GM13977 (cell line): ENCODE data around the gene CSNK1D.
"Not testable (repeated sequence)": the region's sequence is repeated elsewhere in the genome, so short reads cannot be mapped to it uniquely, and the experiment has no call there.

Experiments used
- DNase-seq: peaks from one replicate; pipeline ENCODE4 v3.0.0; 2012; ENCODE audit warnings: low spot score
- in situ Hi-C: fragments of 300-500 bp; cut with MboI; formaldehyde crosslinking; loops from one replicate; pipeline ENCODE4 v1.12.0; 2022; ENCODE audit warnings: low sequenced_read_pairs, low pct_unique_long_range_greater_than_20kb, mixed read lengths, inconsistent platforms; ENCODE audit not compliant: unreplicated experiment
- TF ChIP-seq, protein P1 (sequence below): IDR thresholded peaks from 2 replicates; pipeline ENCODE4 v1.5.1; 2012; ENCODE audit warnings: mild to moderate bottlenecking, control low read depth; ENCODE audit not compliant: insufficient read depth; ENCODE audit errors: extremely low read depth, missing control alignments

CSNK1D gene

DNA sequence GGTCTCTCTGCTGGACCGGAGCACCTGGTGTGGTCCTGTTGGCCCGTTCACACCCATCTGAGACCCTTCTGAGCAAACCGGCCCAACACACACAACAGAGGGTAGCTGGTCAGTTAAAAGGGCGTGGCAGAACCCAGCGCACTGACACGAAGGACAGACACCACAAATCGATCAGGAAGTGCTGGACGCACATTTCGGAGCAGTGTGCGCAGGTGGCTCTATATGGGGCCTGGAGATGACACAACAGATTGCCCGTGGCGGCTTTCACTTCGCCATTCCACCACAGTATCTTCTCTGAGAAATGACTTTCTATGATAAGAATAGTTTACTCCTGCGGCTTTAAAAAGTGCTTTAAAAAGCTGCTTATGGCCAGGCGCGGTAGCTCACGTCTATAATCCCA, 73.4 kb downstream of the CSNK1D start:
- in situ Hi-C loops, result no loop called here
- TF ChIP-seq, protein P1, sequence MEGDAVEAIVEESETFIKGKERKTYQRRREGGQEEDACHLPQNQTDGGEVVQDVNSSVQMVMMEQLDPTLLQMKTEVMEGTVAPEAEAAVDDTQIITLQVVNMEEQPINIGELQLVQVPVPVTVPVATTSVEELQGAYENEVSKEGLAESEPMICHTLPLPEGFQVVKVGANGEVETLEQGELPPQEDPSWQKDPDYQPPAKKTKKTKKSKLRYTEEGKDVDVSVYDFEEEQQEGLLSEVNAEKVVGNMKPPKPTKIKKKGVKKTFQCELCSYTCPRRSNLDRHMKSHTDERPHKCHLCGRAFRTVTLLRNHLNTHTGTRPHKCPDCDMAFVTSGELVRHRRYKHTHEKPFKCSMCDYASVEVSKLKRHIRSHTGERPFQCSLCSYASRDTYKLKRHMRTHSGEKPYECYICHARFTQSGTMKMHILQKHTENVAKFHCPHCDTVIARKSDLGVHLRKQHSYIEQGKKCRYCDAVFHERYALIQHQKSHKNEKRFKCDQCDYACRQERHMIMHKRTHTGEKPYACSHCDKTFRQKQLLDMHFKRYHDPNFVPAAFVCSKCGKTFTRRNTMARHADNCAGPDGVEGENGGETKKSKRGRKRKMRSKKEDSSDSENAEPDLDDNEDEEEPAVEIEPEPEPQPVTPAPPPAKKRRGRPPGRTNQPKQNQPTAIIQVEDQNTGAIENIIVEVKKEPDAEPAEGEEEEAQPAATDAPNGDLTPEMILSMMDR, result no peak
- DNase-seq, result no peak

DNA sequence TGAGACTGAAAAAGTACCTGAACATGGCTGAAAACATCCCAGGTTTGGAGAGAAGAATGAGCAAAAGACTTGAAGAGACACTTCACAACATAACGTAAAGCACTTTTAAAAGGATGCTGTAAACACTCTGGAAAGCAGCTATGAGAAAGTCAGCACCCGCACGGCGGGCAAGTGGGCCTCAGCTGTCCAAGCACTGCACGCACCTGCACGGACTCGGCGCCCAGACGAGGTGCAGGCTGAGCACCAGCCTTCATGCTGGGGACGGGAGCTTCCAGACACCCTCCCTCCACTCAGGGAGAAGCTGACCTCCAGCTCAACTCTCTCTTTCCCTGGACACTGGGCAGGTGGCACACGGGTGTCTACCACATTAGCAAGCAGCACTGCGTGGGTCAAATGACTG, 74.0 kb downstream of the CSNK1D start:
- DNase-seq, result no peak
- TF ChIP-seq, protein P1, result no peak
- in situ Hi-C loops, result no loop called here

DNA sequence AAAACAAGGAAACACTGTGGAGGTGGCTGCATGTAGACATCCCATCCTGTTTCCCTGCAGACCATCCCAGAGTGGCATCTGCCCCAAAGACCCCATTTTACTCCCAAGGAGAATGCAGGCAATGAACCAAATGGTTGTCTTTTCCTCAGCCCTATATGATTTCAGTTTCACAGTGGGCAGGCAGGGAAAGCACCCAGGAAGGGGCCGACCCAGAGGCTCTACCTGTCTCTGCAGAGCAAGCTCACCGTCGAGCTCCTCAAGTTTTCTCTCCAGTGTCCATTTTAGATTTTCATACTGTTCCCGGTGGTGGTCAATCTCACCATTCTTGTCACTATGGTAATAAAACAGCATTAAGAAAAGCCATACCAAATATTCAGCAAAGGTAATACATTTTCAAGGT, 75.4 kb downstream of the CSNK1D start:
- TF ChIP-seq, protein P1, result no peak
- no peak for DNase-seq
- in situ Hi-C loops, result no loop called here

DNA sequence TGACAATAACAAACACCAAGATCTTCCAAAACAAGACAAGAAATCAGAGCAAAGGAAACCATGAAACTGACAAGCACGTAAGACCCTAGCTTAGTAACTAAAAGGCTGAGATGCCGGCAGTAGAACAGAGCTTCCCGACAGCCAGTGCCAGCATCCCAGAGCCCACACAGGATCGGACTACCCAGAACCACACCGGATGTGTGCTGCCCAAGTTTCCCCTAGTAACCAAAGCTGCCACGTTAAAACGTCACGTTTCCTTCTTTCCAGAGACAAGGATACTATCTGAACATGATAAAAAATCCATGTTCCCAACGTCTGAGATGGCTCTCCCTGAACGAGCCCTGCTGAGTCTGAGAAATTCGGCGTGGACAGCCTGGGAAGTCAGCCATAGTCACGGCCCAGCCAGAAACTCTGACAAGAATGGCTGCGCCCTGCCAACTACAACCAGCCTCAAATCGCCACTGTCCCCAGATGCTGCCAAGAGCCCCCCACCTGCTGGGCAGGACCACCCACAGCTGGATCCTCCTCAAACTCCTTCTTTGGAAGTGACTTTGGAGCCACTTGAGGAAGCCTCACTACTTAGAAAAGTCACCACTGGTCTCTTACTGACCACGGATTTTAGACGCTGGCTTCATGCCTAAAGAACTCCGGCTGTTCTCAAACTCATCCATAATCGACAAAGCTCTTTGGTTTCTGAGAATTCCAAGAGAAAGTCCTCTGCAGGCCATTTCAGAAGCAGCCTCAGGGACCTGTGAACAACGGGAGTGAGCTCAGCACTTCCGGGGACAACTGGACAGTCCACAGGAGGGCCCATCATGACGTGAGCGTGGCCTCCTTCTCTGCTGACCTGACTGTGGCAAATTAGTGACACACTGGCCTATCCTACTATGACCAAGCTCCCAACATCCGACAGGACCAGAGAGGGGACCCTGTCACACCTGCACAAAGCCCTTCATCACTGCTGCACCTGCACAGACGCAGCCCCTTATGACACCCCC, 77.5 kb downstream of the CSNK1D start:
- in situ Hi-C loops, result no loop called here
- DNase-seq, result no peak
- TF ChIP-seq, protein P1, result no peak

DNA sequence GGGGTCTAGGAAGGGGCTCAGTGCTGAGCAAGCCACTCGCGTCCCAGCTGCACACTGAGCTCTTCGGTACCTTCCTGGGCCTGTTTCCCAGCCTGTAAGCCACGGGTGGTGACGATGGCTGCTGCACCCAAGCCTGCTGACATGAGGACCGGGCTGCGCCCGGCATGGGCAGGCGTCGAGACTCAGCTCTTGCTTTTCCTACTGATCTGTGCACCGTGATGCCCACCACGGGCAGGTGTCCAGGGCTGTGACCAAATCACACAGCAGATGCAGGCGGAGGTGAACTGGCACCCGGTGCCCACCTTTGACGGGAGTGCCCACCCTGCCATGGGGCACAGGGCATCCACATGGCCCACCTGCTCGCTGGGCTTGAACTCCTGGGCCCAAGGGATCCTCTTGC, 78.7 kb downstream of the CSNK1D start:
- no peak for DNase-seq
- TF ChIP-seq, protein P1, result no peak
- in situ Hi-C loops, result no loop called here

DNA sequence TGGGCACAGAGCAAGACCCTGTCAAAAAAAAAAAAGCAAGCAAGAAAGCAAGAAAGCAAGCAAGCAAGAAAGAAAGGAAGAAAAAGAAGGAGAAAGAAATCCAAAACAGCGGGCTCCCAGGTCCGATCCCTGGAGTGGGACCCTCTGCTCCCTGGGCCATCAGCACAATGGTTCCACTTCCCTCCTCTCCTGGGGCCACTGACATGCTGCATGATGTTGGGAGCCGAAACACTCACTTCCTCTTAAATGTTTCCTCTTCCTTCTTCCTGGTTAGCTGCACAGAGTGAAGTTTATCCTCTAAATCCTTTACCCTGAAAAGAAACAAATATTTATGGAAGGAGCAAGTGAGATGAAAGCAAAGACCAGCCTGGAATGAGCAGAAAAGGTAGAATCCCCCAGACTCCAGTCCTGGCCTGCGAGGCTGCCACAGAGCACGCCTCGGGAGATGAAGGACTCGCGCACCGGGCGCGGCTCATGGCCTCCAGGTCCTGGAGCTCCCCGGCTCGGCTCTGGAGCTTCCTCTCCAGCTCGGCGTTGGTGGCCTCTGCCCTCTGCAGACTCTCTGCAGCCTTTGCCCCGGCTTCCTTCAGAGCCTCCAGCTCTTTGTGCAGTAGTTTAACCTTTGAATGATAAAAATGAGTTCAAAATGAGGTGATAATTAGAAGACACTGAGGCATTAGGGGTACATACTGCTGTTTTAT, 79.8 kb downstream of the CSNK1D start:
- no peak for DNase-seq
- TF ChIP-seq, protein P1, result no peak
- in situ Hi-C loops, result no loop called here

DNA sequence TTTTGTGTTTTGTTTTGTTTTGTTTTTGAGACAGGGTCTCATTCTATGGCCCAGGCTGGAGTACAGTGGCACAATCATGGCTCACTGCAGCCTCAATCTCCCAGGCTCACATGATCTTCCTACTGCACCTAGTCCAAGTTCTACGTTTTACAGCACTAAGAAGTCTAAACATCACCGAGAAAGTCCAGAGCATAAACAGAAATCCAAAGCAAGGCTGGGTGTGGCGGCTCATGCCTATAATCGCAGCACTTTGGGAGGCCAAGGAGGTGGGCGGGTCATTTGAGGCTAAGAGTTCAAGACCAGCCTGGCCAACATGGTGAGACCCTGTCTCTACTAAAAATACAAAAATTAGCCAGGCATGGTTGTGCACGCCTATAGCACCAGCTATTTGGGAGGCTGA, 80.5 kb downstream of the CSNK1D start:
- in situ Hi-C loops, DNase-seq: not testable (repeated sequence)
